ENCODE results near the gene APP.

The APP gene

GRCh38 chr21:26112127-26112742, 58.3 kb downstream of the APP start:
- TF ChIP-seq TOX (CRISPR knock-in tag; IDR thresholded peaks at IDR 0.05; ENCODE audit: borderline replicate concordance) (no peak), ZFP3 (CRISPR knock-in tag; IDR thresholded peaks at IDR 0.05) (no peak)
- TF ChIP-seq, protein P1, sequence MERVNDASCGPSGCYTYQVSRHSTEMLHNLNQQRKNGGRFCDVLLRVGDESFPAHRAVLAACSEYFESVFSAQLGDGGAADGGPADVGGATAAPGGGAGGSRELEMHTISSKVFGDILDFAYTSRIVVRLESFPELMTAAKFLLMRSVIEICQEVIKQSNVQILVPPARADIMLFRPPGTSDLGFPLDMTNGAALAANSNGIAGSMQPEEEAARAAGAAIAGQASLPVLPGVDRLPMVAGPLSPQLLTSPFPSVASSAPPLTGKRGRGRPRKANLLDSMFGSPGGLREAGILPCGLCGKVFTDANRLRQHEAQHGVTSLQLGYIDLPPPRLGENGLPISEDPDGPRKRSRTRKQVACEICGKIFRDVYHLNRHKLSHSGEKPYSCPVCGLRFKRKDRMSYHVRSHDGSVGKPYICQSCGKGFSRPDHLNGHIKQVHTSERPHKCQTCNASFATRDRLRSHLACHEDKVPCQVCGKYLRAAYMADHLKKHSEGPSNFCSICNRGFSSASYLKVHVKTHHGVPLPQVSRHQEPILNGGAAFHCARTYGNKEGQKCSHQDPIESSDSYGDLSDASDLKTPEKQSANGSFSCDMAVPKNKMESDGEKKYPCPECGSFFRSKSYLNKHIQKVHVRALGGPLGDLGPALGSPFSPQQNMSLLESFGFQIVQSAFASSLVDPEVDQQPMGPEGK (CRISPR knock-in tag; IDR thresholded peaks at IDR 0.05; ENCODE audit: borderline replicate concordance), result no peak

GRCh38 chr21:26110715-26111114, 59.9 kb downstream of the APP start:
- ATAC-seq, result no peak
- peak; percentile 49; the same call in 1 of the 2 replicates for TF ChIP-seq ISL1 (CRISPR knock-in tag; IDR thresholded peaks at IDR 0.05)
- TF ChIP-seq, protein P2, sequence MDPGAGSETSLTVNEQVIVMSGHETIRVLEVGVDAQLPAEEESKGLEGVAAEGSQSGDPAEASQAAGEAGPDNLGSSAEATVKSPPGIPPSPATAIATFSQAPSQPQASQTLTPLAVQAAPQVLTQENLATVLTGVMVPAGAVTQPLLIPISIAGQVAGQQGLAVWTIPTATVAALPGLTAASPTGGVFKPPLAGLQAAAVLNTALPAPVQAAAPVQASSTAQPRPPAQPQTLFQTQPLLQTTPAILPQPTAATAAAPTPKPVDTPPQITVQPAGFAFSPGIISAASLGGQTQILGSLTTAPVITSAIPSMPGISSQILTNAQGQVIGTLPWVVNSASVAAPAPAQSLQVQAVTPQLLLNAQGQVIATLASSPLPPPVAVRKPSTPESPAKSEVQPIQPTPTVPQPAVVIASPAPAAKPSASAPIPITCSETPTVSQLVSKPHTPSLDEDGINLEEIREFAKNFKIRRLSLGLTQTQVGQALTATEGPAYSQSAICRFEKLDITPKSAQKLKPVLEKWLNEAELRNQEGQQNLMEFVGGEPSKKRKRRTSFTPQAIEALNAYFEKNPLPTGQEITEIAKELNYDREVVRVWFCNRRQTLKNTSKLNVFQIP (CRISPR knock-in tag; IDR thresholded peaks at IDR 0.05; ENCODE audit: borderline replicate concordance, low read depth), result no peak

More at GRCh38 chr21:26112127-26112742, 58.3 kb downstream of the APP start:
- ATAC-seq, result no peak

- TF ChIP-seq CSDC2 (CRISPR knock-in tag; IDR thresholded peaks at IDR 0.05) (no peak), ESRRG (CRISPR knock-in tag; IDR thresholded peaks at IDR 0.05) (no peak), ZNF8 (CRISPR knock-in tag; IDR thresholded peaks at IDR 0.05) (no peak), ZC3H10 (CRISPR knock-in tag; IDR thresholded peaks at IDR 0.05) (no peak), CREB5 (CRISPR knock-in tag; IDR thresholded peaks at IDR 0.05; ENCODE audit: low read depth) (no peak), CSRNP3 (CRISPR knock-in tag; IDR thresholded peaks at IDR 0.05) (no peak), RARB (CRISPR knock-in tag; IDR thresholded peaks at IDR 0.05) (no peak), OSR1 (CRISPR knock-in tag; IDR thresholded peaks at IDR 0.05) (no peak), TCF4 (CRISPR knock-in tag; IDR thresholded peaks at IDR 0.05; ENCODE audit: borderline replicate concordance) (no peak), ARNTL (CRISPR knock-in tag; IDR thresholded peaks at IDR 0.05; ENCODE audit: borderline replicate concordance, low read depth) (no peak)
- TF ChIP-seq, protein P1 (CRISPR knock-in tag; IDR thresholded peaks at IDR 0.05; ENCODE audit: borderline replicate concordance), result no peak
- TF ChIP-seq, protein P3, sequence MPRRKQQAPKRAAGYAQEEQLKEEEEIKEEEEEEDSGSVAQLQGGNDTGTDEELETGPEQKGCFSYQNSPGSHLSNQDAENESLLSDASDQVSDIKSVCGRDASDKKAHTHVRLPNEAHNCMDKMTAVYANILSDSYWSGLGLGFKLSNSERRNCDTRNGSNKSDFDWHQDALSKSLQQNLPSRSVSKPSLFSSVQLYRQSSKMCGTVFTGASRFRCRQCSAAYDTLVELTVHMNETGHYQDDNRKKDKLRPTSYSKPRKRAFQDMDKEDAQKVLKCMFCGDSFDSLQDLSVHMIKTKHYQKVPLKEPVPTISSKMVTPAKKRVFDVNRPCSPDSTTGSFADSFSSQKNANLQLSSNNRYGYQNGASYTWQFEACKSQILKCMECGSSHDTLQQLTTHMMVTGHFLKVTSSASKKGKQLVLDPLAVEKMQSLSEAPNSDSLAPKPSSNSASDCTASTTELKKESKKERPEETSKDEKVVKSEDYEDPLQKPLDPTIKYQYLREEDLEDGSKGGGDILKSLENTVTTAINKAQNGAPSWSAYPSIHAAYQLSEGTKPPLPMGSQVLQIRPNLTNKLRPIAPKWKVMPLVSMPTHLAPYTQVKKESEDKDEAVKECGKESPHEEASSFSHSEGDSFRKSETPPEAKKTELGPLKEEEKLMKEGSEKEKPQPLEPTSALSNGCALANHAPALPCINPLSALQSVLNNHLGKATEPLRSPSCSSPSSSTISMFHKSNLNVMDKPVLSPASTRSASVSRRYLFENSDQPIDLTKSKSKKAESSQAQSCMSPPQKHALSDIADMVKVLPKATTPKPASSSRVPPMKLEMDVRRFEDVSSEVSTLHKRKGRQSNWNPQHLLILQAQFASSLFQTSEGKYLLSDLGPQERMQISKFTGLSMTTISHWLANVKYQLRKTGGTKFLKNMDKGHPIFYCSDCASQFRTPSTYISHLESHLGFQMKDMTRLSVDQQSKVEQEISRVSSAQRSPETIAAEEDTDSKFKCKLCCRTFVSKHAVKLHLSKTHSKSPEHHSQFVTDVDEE (CRISPR knock-in tag; IDR thresholded peaks at IDR 0.05), result no peak
- no peak for ATAC-seq
Measured at GRCh38 chr21:26107429-26107828, 63.1 kb downstream of the APP start.

- no peak for ATAC-seq
- TF ChIP-seq CSRNP3 (CRISPR knock-in tag; IDR thresholded peaks at IDR 0.05), result no peak
- TF ChIP-seq, protein P2 (CRISPR knock-in tag; IDR thresholded peaks at IDR 0.05; ENCODE audit: borderline replicate concordance, low read depth), result no peak
- no peak for TF ChIP-seq RARB (CRISPR knock-in tag; IDR thresholded peaks at IDR 0.05)
- TF ChIP-seq ARNTL (CRISPR knock-in tag; IDR thresholded peaks at IDR 0.05; ENCODE audit: borderline replicate concordance, low read depth), result no peak
- TF ChIP-seq CSDC2 (CRISPR knock-in tag; IDR thresholded peaks at IDR 0.05), result no peak
- TF ChIP-seq ZFP30 (CRISPR knock-in tag; IDR thresholded peaks at IDR 0.05), result no peak
- TF ChIP-seq BACH2 (CRISPR knock-in tag; IDR thresholded peaks at IDR 0.05; ENCODE audit: borderline replicate concordance), result no peak
- no peak for TF ChIP-seq SNAI2 (CRISPR knock-in tag; IDR thresholded peaks at IDR 0.05)
- no peak for TF ChIP-seq OSR1 (CRISPR knock-in tag; IDR thresholded peaks at IDR 0.05)
- TF ChIP-seq ZFP3 (CRISPR knock-in tag; IDR thresholded peaks at IDR 0.05), result no peak
Measured at GRCh38 chr21:26106562-26106961, 64.0 kb downstream of the APP start.
